HCT116 (cell line): ENCODE data around the gene SIN3A.

Experiments used
- ATF3 ChIP-seq: IDR thresholded peaks from 2 replicates; pipeline ENCODE4 v1.6.1; 2012
- EZH2 ChIP-seq: fragments of 200-600 bp; sonication (generic); IDR thresholded peaks from 2 replicates; pipeline ENCODE4 v1.6.1; 2017; ENCODE audit warnings: antibody characterized with exemption, mixed run types
- EZH2phosphoT487 ChIP-seq: fragments of 200-600 bp; IDR thresholded peaks from 2 replicates; pipeline ENCODE4 v1.6.1; 2018; ENCODE audit warnings: antibody characterized with exemption, borderline replicate concordance
- POLR2A ChIP-seq: IDR thresholded peaks from 2 replicates; pipeline ENCODE4 v1.7.0; 2011; ENCODE audit warnings: borderline replicate concordance; ENCODE audit not compliant: insufficient read depth, insufficient read length; ENCODE audit errors: extremely low read depth
- POLR2AphosphoS5 ChIP-seq: IDR thresholded peaks from 2 replicates; pipeline ENCODE4 v1.6.1; 2011; ENCODE audit warnings: mild to moderate bottlenecking, low read depth, low read length, moderate library complexity
- RAD21 ChIP-seq: IDR thresholded peaks from 2 replicates; pipeline ENCODE4 v1.6.1; 2012; ENCODE audit warnings: low read depth, mild to moderate bottlenecking
- REST ChIP-seq: IDR thresholded peaks from 2 replicates; pipeline ENCODE4 v1.6.1; 2012; ENCODE audit warnings: low read depth
- SP1 ChIP-seq: IDR thresholded peaks from 2 replicates; pipeline ENCODE4 v1.6.1; 2012; ENCODE audit warnings: low read depth
- ZNF274 ChIP-seq: fragments of 200-500 bp; sonication (Bioruptor generic); IDR thresholded peaks from 2 replicates; pipeline ENCODE4 v1.6.1; 2014; ENCODE audit warnings: mild to moderate bottlenecking, low read depth, low read length, inconsistent platforms
- TF ChIP-seq, protein P1 (sequence below), 3 experiments: fragments of 200-600 bp in 1 of 3; sonication (generic) in 1 of 3; IDR thresholded peaks in 2 of 3; conservative IDR thresholded peaks in 1 of 3; 2 replicates each; pipeline ENCODE4 v1.5.1; 2012 to 2017; ENCODE audit warnings: low read depth in 2 of 3, low read length in 2 of 3, antibody characterized with exemption in 1 of 3, borderline replicate concordance in 1 of 3, control low read depth in 1 of 3, mild to moderate bottlenecking in 1 of 3, mixed read lengths in 1 of 3, mixed run types in 1 of 3, moderate library complexity in 1 of 3; ENCODE audit not compliant: insufficient read depth in 1 of 3
- TF ChIP-seq, protein P2 (sequence below): IDR thresholded peaks from 2 replicates; pipeline ENCODE4 v1.6.1; 2011; ENCODE audit warnings: mild to moderate bottlenecking, low read length, moderate library complexity; ENCODE audit not compliant: insufficient replicate concordance; ENCODE audit errors: extremely low read depth

- no peak for TF ChIP-seq POLR2AphosphoS5
- no peak for TF ChIP-seq POLR2A
- TF ChIP-seq, protein P1, sequence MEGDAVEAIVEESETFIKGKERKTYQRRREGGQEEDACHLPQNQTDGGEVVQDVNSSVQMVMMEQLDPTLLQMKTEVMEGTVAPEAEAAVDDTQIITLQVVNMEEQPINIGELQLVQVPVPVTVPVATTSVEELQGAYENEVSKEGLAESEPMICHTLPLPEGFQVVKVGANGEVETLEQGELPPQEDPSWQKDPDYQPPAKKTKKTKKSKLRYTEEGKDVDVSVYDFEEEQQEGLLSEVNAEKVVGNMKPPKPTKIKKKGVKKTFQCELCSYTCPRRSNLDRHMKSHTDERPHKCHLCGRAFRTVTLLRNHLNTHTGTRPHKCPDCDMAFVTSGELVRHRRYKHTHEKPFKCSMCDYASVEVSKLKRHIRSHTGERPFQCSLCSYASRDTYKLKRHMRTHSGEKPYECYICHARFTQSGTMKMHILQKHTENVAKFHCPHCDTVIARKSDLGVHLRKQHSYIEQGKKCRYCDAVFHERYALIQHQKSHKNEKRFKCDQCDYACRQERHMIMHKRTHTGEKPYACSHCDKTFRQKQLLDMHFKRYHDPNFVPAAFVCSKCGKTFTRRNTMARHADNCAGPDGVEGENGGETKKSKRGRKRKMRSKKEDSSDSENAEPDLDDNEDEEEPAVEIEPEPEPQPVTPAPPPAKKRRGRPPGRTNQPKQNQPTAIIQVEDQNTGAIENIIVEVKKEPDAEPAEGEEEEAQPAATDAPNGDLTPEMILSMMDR (IDR thresholded peaks at IDR 0.05 in 2 of 3, conservative IDR thresholded peaks at IDR 0.05 in 1 of 3; ENCODE audit: borderline replicate concordance in 1 of 3, insufficient read depth in 1 of 3, low read depth in 2 of 3, low read length in 2 of 3), result no peak
- TF ChIP-seq RAD21, result no peak
- TF ChIP-seq EZH2phosphoT487, result no peak
- no peak for TF ChIP-seq ATF3
- no peak for TF ChIP-seq SP1
- no peak for TF ChIP-seq REST
- TF ChIP-seq, protein P2, sequence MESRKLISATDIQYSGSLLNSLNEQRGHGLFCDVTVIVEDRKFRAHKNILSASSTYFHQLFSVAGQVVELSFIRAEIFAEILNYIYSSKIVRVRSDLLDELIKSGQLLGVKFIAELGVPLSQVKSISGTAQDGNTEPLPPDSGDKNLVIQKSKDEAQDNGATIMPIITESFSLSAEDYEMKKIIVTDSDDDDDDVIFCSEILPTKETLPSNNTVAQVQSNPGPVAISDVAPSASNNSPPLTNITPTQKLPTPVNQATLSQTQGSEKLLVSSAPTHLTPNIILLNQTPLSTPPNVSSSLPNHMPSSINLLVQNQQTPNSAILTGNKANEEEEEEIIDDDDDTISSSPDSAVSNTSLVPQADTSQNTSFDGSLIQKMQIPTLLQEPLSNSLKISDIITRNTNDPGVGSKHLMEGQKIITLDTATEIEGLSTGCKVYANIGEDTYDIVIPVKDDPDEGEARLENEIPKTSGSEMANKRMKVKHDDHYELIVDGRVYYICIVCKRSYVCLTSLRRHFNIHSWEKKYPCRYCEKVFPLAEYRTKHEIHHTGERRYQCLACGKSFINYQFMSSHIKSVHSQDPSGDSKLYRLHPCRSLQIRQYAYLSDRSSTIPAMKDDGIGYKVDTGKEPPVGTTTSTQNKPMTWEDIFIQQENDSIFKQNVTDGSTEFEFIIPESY, result no peak
- no peak for TF ChIP-seq ZNF274
- TF ChIP-seq EZH2, result no peak
These were observed 25.5 kb downstream of the SIN3A start for GRCh38 chr15:75425966-75426500.
